ENCODE data around the gene GUK1.

DNA sequence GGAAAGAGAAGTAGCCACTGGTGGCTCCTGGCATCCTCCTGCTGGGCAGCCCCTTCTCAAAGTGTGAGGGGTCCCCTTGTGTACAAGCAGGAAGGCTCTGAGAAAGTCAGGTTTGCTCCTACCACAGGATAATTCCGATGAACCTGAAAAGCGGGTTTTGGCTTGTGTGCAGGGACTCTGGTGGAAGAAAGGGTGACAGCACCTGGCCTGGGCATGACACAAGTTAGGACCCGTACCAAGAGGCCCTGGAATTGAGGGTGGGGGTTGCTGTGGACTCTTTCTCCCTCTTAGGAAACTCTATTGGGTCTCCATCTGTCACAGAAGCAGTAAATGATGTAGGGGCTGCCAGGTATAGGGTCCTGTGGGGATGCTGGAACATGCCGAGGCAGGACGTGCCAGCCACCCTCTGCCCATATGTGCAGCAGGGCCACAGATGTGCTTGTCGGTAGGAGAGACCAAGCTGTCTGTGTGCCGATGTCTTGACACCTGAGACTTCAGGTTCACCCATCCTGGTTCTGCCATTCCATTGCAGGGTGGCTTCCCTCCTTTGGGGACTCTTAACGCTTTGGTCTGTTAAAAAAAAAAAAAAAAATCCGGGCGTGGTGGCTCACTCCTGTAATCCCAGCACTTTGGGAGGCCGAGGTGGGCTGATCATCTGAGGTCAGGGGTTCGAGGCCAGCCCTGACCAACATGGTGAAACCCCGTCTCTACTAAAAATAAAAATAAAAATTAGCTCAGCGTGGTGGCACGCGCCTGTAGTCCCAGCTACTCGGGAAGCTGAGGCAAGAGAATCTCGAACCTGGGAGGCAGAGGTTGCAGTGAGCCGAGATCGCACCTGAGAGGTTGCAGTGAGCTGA is 46.8 kb upstream of the GUK1 start:
- TF ChIP-seq, protein P1, sequence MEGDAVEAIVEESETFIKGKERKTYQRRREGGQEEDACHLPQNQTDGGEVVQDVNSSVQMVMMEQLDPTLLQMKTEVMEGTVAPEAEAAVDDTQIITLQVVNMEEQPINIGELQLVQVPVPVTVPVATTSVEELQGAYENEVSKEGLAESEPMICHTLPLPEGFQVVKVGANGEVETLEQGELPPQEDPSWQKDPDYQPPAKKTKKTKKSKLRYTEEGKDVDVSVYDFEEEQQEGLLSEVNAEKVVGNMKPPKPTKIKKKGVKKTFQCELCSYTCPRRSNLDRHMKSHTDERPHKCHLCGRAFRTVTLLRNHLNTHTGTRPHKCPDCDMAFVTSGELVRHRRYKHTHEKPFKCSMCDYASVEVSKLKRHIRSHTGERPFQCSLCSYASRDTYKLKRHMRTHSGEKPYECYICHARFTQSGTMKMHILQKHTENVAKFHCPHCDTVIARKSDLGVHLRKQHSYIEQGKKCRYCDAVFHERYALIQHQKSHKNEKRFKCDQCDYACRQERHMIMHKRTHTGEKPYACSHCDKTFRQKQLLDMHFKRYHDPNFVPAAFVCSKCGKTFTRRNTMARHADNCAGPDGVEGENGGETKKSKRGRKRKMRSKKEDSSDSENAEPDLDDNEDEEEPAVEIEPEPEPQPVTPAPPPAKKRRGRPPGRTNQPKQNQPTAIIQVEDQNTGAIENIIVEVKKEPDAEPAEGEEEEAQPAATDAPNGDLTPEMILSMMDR (IDR thresholded peaks at IDR 0.05; ENCODE audit: low read length): no peak
- TF ChIP-seq EZH2 (optimal IDR thresholded peaks at IDR 0.05; ENCODE audit: low read depth, low read length): no peak
- TF ChIP-seq EZH2phosphoT487 (IDR thresholded peaks at IDR 0.05; ENCODE audit: low read length): no peak
